Measurements from ENCODE around the gene FBXL14. TPM values are rescaled to one million over a fixed set of nuclear protein-coding genes. Genes with fewer than 3 reads are reported as not detected.

FBXL14 gene
- polyA plus RNA-seq, 1 experiment, result 3.2 TPM

DNA sequence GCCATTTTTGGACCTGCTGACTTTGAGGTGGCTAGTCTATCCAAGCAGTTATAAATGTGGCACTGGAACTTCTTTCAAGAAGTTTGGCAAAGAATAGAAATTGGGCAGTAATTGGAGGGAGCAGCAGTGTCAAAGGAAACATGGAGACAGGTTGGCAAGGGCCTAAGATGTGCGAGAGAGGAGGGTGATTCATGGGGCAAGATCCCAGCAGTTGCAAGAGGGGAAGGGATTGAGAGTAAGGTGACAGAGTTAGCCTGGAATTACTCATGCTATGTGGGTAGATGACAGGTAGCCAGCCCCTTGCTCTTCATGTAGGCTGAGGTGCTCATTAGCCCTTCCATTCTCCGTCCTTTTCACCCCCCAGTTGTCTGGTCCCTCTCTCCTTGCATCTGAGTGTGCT lies 42.2 kb downstream of the FBXL14 start:
- no peak overlapping the region for H3K4me3 ChIP-seq (ENCODE audit: low read depth, low read length)
- H3K9me3 ChIP-seq (ENCODE audit: control insufficient read depth, insufficient read depth, low read length), result peaks cover 6% of the 10 kb centered on the region
- TF ChIP-seq, protein P1, sequence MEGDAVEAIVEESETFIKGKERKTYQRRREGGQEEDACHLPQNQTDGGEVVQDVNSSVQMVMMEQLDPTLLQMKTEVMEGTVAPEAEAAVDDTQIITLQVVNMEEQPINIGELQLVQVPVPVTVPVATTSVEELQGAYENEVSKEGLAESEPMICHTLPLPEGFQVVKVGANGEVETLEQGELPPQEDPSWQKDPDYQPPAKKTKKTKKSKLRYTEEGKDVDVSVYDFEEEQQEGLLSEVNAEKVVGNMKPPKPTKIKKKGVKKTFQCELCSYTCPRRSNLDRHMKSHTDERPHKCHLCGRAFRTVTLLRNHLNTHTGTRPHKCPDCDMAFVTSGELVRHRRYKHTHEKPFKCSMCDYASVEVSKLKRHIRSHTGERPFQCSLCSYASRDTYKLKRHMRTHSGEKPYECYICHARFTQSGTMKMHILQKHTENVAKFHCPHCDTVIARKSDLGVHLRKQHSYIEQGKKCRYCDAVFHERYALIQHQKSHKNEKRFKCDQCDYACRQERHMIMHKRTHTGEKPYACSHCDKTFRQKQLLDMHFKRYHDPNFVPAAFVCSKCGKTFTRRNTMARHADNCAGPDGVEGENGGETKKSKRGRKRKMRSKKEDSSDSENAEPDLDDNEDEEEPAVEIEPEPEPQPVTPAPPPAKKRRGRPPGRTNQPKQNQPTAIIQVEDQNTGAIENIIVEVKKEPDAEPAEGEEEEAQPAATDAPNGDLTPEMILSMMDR (IDR thresholded peaks at IDR 0.05; ENCODE audit: low read depth, low read length), result no peak
- H3K27ac ChIP-seq (ENCODE audit: low read depth, low read length), result peak overlapping the region; percentile 67
- H3K27me3 ChIP-seq (ENCODE audit: control insufficient read depth, insufficient read depth, low read length), result no peaks in the 10 kb centered on the region
- ChIA-PET CTCF (no interaction called here), POLR2A (no interaction called here)
- no peak for DNase-seq (ENCODE audit: low read depth, low spot score)

GRCh38 chr12:1551496-1551895 lies 42.9 kb downstream of the FBXL14 start:
- POLR2A ChIA-PET, result no interaction called here
- no peak for DNase-seq (ENCODE audit: low read depth, low spot score)
- Histone ChIP-seq H3K9me3 (ENCODE audit: control insufficient read depth, insufficient read depth, low read length) (peaks cover 6% of the 10 kb centered on the region), H3K27ac (ENCODE audit: low read depth, low read length) (no peak overlapping the region), H3K27me3 (ENCODE audit: control insufficient read depth, insufficient read depth, low read length) (no peaks in the 10 kb centered on the region), H3K4me3 (ENCODE audit: low read depth, low read length) (no peak overlapping the region)
- CTCF ChIA-PET, result no interaction called here
- TF ChIP-seq, protein P1 (IDR thresholded peaks at IDR 0.05; ENCODE audit: low read depth, low read length), result no peak

DNA sequence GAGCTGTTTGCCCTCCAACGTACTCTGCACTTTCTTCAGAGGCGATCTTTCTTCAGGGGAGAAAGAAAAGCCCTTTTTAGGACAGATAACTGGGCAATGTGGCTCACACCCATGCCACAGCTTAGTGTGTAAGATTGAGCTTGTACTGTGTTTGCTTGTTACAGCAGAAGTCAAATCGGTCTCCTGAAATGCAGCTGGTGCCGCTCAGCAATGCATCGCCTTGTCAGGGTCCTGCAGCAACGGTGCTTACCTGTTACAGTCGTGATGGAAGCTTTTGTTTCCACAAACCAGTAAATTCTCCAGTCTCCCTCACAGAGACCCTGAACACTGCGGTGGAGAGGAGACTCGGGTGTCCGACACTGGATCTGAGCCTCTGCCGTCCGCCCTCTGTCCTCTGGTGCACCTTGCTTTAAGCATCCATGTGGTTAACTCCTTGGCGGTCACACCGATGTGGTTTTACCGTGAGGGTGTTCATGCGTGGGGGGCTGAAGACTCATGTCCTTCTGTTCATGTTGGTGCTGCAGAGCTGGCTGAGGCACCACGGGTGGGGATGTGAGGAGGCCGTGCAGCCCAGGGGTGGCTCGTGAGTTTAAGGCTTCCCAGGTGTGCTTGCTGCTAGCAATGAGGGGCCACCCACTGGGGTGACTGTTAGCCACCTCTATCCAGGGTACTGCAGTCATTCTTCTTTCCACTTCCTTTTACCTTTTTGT lies 47.3 kb downstream of the FBXL14 start:
- ChIA-PET CTCF (no interaction called here), POLR2A (no interaction called here)
- DNase-seq (ENCODE audit: low read depth, low spot score), result no peak
- H3K27ac ChIP-seq (ENCODE audit: low read depth, low read length), result no peak overlapping the region
- TF ChIP-seq, protein P1 (IDR thresholded peaks at IDR 0.05; ENCODE audit: low read depth, low read length), result no peak
- no peak overlapping the region for H3K4me3 ChIP-seq (ENCODE audit: low read depth, low read length)
- peaks cover 6% of the 10 kb centered on the region for H3K9me3 ChIP-seq (ENCODE audit: control insufficient read depth, insufficient read depth, low read length)
- H3K27me3 ChIP-seq (ENCODE audit: control insufficient read depth, insufficient read depth, low read length), result no peaks in the 10 kb centered on the region

- peaks cover 4% of the 10 kb centered on the region for H3K9me3 ChIP-seq (ENCODE audit: control insufficient read depth, insufficient read depth, low read length)
- H3K27me3 ChIP-seq (ENCODE audit: control insufficient read depth, insufficient read depth, low read length), result no peaks in the 10 kb centered on the region
- no peak overlapping the region for H3K4me3 ChIP-seq (ENCODE audit: low read depth, low read length)
- H3K27ac ChIP-seq (ENCODE audit: low read depth, low read length), result no peak overlapping the region
- TF ChIP-seq, protein P1 (IDR thresholded peaks at IDR 0.05; ENCODE audit: low read depth, low read length), result peak; percentile 34
- CTCF ChIA-PET, result interaction anchor here (1.0 to 2.2 kb wide), 2 partner anchors 14 to 427 kb away, joined by 5 to 16 read pairs; no protein-coding TSS in a partner anchor
- DNase-seq (ENCODE audit: low read depth, low spot score), result no peak
- POLR2A ChIA-PET, result interaction anchor here (0.6 kb wide), 1 partner anchor 123 kb away, joined by 4 read pairs; no protein-coding TSS in a partner anchor
Measured at GRCh38 chr12:1544996-1545700, 49.2 kb downstream of the FBXL14 start.

- Histone ChIP-seq H3K4me3 (ENCODE audit: low read depth, low read length) (no peak overlapping the region), H3K27ac (ENCODE audit: low read depth, low read length) (no peak overlapping the region), H3K9me3 (ENCODE audit: control insufficient read depth, insufficient read depth, low read length) (no peaks in the 10 kb centered on the region), H3K27me3 (ENCODE audit: control insufficient read depth, insufficient read depth, low read length) (no peaks in the 10 kb centered on the region)
- POLR2A ChIA-PET, result no interaction called here
- CTCF ChIA-PET, result interaction anchor here (0.7 to 2.2 kb wide), 2 partner anchors 407 to 425 kb away, joined by 3 to 11 read pairs; no protein-coding TSS in a partner anchor
- no peak for DNase-seq (ENCODE audit: low read depth, low spot score)
- TF ChIP-seq, protein P1 (IDR thresholded peaks at IDR 0.05; ENCODE audit: low read depth, low read length), result no peak
Measured at GRCh38 chr12:1542599-1542998, 51.8 kb downstream of the FBXL14 start.

Data from AG04450 (cell line).